Hypothalamus (tissue), 51 donors: Measurements from ENCODE around the gene DRAXIN.
A peak's percentile ranks its signal among the peaks of the same experiment; 100 is the strongest.

ENCODE experiments used
- DNase-seq, 51 donors: peaks; one replicate each; lab custom pipeline; 2025; lab: John Stamatoyannopoulos, UW

The DRAXIN gene

GRCh38 chr1:11654939-11655808, 36.3 kb upstream of the DRAXIN start:
- no peak for DNase-seq

DNA sequence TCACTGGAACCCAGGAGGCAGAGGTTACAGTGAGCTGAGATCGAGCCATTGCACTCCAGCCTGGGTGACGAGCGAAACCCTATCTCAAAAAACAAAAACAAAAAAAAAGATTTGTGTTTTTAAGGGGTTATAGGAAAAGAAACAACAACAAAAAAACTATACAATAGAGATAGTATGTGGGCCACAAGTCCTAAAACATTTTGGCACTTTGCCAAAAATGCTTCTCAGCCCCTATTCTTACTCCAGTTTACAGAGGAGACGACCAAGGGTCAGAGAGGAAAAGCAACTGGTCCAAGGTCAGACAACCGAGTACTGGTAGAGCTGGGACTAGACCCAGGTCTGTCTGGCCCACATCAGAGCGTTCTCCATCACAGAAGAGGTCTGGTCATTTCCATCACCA, 33.9 kb upstream of the DRAXIN start:
- no peak for DNase-seq

- no peak for DNase-seq
Measured at GRCh38 chr1:11658542-11658941, 33.0 kb upstream of the DRAXIN start.

- DNase-seq: no peak
Measured at GRCh38 chr1:11659748-11660147, 31.8 kb upstream of the DRAXIN start.

- no peak for DNase-seq
Measured at GRCh38 chr1:11661103-11661502, 30.4 kb upstream of the DRAXIN start.

- DNase-seq: peak in 17 of 51 donors; percentile 13 to 43 (median 27)
Measured at GRCh38 chr1:11664336-11665065, 27.0 kb upstream of the DRAXIN start.

- no peak for DNase-seq
Measured at GRCh38 chr1:11668516-11668915, 23.0 kb upstream of the DRAXIN start.

DNA sequence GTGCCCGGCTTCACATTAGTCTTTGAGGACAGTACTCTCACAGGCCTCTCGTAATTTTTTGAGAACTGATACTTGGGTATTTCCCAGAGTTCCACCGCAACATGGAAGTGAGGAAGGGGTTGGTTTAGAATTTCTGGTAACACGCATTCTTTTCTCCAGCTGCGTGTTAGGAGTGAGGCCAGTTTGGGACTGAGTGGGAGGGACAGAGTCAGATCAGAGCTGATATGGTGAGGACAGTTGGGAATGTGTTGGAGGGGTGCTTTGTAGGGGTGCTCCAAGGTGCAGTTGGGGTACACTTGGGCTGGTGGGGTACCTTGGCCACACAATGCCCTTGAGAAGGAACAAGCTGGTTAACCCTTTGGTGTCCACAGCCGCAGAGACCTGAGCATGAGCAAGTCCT, 20.8 kb upstream of the DRAXIN start:
- no peak for DNase-seq

- DNase-seq: no peak
Measured at GRCh38 chr1:11671205-11671543, 20.3 kb upstream of the DRAXIN start.

GRCh38 chr1:11671544-11672286, 19.8 kb upstream of the DRAXIN start:
- no peak for DNase-seq

DNA sequence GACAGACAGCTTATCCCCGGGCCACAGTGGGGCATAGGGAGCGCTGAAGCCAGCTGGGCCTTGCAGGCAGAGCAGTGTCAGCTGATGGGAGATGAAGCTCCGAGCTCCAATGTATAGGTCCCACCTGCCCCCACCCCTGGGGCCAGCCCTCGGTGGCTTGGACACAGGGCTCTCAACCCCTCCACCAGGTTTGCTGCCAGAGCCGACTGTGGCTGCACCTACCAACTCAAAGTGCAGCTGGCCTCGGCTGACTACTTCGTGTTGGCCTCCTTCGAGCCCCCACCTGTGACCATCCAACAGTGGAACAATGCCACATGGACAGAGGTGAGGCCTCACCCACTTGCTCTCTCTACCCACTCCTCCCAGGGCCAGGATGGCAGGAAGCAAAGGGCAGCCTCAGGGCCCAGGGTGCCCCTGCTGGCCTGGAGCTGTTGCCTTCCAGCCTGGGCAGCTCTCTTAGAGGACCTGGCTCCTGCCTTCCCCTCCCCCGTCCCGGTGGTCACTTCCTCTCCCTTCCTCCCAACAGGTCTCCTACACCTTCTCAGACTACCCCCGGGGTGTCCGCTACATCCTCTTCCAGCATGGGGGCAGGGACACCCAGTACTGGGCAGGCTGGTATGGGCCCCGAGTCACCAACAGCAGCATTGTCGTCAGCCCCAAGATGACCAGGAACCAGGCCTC, 18.3 kb upstream of the DRAXIN start:
- DNase-seq: no peak

- no peak for DNase-seq
Measured at GRCh38 chr1:11674488-11674887, 17.0 kb upstream of the DRAXIN start.

DNA sequence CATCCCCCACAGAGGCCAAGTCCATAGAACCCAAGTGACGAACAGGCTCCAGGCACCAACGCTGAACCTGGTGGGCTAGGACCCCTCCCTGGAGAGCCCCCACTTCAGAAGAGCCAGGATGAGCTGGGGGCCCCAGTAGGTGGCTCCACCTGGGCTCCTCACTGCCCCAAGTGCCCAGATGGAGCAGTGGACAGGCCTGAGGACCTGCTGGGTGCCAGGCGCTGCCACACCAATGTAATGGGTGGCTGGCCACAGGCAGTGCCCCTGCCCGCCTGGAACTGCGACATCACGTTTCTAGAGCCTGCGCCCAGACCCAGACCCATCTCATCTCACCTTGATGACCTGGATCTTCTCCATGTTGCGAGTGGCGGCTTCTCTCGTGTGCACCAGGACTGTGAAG, 16.2 kb upstream of the DRAXIN start:
- no peak for DNase-seq

GRCh38 chr1:11676386-11677103, 15.0 kb upstream of the DRAXIN start:
- DNase-seq: no peak

- DNase-seq: no peak
Measured at GRCh38 chr1:11678442-11678841, 13.1 kb upstream of the DRAXIN start.

- DNase-seq: no peak
Measured at GRCh38 chr1:11680270-11681070, 11.0 kb upstream of the DRAXIN start.

DNA sequence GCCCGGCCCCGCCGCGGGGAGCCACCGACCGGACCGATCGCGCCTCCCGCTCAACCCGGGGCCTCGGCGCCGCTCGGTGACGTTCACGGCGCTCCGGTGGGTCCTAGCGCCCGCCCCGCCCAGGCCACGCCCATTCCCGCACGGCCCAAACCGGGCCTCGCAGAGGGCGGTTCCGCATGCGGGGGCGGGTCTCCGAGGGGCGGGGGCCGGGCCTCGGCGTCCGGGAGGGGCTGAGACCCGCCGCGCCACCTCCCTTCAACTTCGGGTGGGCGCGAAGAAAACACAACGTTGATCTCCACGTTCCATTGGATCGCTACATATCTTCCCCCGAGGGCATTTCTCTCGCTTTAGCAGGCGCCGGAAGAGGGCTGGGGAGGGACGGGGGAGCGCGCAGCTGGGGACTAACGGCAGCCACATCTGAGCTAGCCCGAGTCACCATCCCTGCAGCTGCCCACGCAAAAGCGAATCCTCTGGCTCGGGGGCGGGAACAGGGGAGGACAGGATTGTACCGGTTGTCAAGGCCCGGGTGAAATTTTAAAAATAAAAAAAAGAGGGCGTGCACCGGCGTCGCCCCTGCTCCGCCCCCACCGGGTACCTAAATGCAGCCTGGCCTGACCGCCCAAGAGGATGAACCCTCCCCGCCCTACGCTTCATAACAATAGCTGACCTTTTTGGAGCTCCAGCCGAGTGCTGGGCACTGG, 10.3 kb upstream of the DRAXIN start, which contains the start of gene MAD2L2:
Gene MAD2L2 (minus strand): TSS at position 78 of the 701 bp plus-strand sequence. CDS start 547 bp downstream, outside the sequence.
- peak in 50 of 51 donors; percentile 32 to 92 (median 78) for DNase-seq

DNA sequence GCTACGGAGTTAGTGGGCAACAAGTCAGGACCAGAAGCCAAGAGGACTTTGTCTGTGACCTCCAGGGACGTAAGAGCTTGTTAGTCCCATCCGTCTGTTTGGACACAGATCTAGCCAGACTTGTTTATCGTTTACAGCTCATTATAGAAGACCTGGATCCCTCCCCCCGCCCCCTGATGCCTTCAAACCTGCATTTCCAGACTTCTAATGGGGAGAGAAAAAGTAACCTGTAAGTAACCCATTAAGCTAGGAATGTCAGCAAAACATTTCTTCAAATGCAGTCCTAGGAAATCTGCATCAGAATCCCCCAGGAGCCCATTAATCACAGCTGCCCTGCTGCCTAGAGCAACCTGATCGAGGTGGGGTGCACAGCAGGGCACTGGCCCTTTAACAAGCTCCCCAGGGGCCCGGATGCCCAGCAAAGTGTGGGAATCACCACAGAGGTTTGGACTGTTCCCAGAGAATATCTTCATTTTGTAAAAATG, 9.2 kb upstream of the DRAXIN start:
- DNase-seq: no peak
